HG03460 (cell line): ENCODE results near the gene CAAP1.
A peak's percentile ranks its signal among the peaks of the same experiment; 100 is the strongest.
"Not testable (repeated sequence)": the region's sequence is repeated elsewhere in the genome, so short reads cannot be mapped to it uniquely, and the experiment has no call there.

Source experiments
- ATAC-seq: cut with Tn5 transposase; IDR thresholded peaks from one replicate; pipeline ENCODE4 v1.9.1; 2021; ENCODE audit not compliant: unreplicated experiment

Gene CAAP1

GRCh38 chr9:26892251-26893029, at the start of gene CAAP1:
CAAP1 (minus strand) TSS chr9:26892802; CDS start chr9:26892715, 87 bp downstream.
- peak; percentile 93 for ATAC-seq

GRCh38 chr9:26940779-26941178, 48.2 kb upstream of the CAAP1 start:
- no peak for ATAC-seq

- no peak for ATAC-seq
Measured at GRCh38 chr9:26939955-26940711, 47.5 kb upstream of the CAAP1 start.

- ATAC-seq = no peak
Measured at GRCh38 chr9:26937816-26938371, 45.3 kb upstream of the CAAP1 start.

GRCh38 chr9:26935847-26936246, 43.2 kb upstream of the CAAP1 start:
- no peak for ATAC-seq

- no peak for ATAC-seq
Measured at GRCh38 chr9:26928902-26929495, 36.4 kb upstream of the CAAP1 start.

GRCh38 chr9:26925609-26926008, 33.0 kb upstream of the CAAP1 start:
- no peak for ATAC-seq

GRCh38 chr9:26919698-26920097, 27.1 kb upstream of the CAAP1 start:
- ATAC-seq = no peak

- no peak for ATAC-seq
Measured at GRCh38 chr9:26913138-26913668, 20.6 kb upstream of the CAAP1 start.

- ATAC-seq = no peak
Measured at GRCh38 chr9:26904671-26905070, 12.1 kb upstream of the CAAP1 start.

- ATAC-seq = no peak
Measured at GRCh38 chr9:26904070-26904469, 11.5 kb upstream of the CAAP1 start.

- no peak for ATAC-seq
Measured at GRCh38 chr9:26893030-26893676, 551 bp upstream of the CAAP1 start.

- peak; percentile 1 for ATAC-seq
Measured at GRCh38 chr9:26891726-26892125, 876 bp downstream of the CAAP1 start.

GRCh38 chr9:26888271-26888670, 4.3 kb downstream of the CAAP1 start:
- no peak for ATAC-seq

- no peak for ATAC-seq
Measured at GRCh38 chr9:26882154-26882553, 10.4 kb downstream of the CAAP1 start.

- no peak for ATAC-seq
Measured at GRCh38 chr9:26880262-26880661, 12.3 kb downstream of the CAAP1 start.

GRCh38 chr9:26875155-26875554, 17.4 kb downstream of the CAAP1 start:
- not testable (repeated sequence) for ATAC-seq

- no peak for ATAC-seq
Measured at GRCh38 chr9:26870292-26870691, 22.3 kb downstream of the CAAP1 start.

- ATAC-seq = no peak
Measured at GRCh38 chr9:26863074-26863473, 29.5 kb downstream of the CAAP1 start.

- ATAC-seq = peak; percentile 76
Measured at GRCh38 chr9:26856413-26857032, 36.1 kb downstream of the CAAP1 start.
